GM12873 (cell line): Measurements from ENCODE around the gene EXPH5.

Experiments
- CTCF ChIP-seq: IDR thresholded peaks from 2 replicates; pipeline ENCODE4 v1.5.1; 2012; ENCODE audit warnings: low read depth, mild to moderate bottlenecking, moderate library complexity, low read length, control low read depth; ENCODE audit not compliant: insufficient read depth; ENCODE audit errors: missing control alignments

The EXPH5 gene

GRCh38 chr11:108614086-108614485 lies 20.5 kb upstream of the EXPH5 start:
- TF ChIP-seq CTCF: no peak

GRCh38 chr11:108609682-108610081 lies 16.1 kb upstream of the EXPH5 start:
- TF ChIP-seq CTCF: no peak

- TF ChIP-seq CTCF: no peak
Observed at GRCh38 chr11:108608548-108608947, 15.0 kb upstream of the EXPH5 start.

GRCh38 chr11:108606495-108607160 lies 13.1 kb upstream of the EXPH5 start:
- TF ChIP-seq CTCF: no peak

GRCh38 chr11:108606070-108606469 lies 12.5 kb upstream of the EXPH5 start:
- no peak for TF ChIP-seq CTCF

- TF ChIP-seq CTCF: peak; percentile 24
Observed at GRCh38 chr11:108602818-108603217, 9.2 kb upstream of the EXPH5 start.

GRCh38 chr11:108601150-108601549 lies 7.6 kb upstream of the EXPH5 start:
- no peak for TF ChIP-seq CTCF
